Pancreas (tissue), 10 donors: ENCODE data around the gene THSD4. TPM values are rescaled to one million over a fixed set of nuclear protein-coding genes. Genes with fewer than 3 reads are reported as not detected.

Source experiments
- ATAC-seq, 4 donors: fragments of 200-7000 bp; cut with Tn5 transposase; one replicate each; pipeline versions ENCODE4 v1.8.0 to v1.9.1; 2020; ENCODE audit warnings: mild to moderate bottlenecking in 4 of 4, moderate library complexity in 4 of 4
- DNase-seq, 6 donors: peaks; one replicate each; pipeline ENCODE4 v3.0.0-alpha.2; 2020
- FAIRE-seq: peaks from 2 replicates; lab custom pipeline; 2012; peaks lifted over from hg19 to GRCh38; lab: Jason Lieb, UNC
- H3K27ac ChIP-seq, 4 donors: fragments of 200-600 bp; sonication (generic); 1 replicate in 3 of 4; 2 replicates in 1 of 4; pipeline versions ENCODE4 v1.5.0 to v1.8.0; 2020
- H3K27me3 ChIP-seq, 4 donors: fragments of 200-600 bp; one replicate each; pipeline ENCODE4 v1.8.0; 2021
- H3K36me3 ChIP-seq, 3 donors: fragments of 200-600 bp; sonication (generic) in 1 of 3; one replicate each; pipeline versions ENCODE4 v1.5.0 to v1.8.0; 2020 to 2021
- H3K4me1 ChIP-seq, 3 donors: fragments of 200-600 bp; one replicate each; pipeline ENCODE4 v1.8.0; 2021
- H3K4me3 ChIP-seq, 4 donors: fragments of 200-600 bp; sonication (generic) in 2 of 4; one replicate each; pipeline versions ENCODE4 v1.5.0 to v1.8.0; 2020 to 2021
- H3K9me3 ChIP-seq, 4 donors: fragments of 200-600 bp; one replicate each; pipeline ENCODE4 v1.8.0; 2021
- CTCF ChIP-seq, 4 donors: fragments of 200-600 bp; sonication (generic) in 3 of 4; IDR thresholded peaks; one replicate each; pipeline versions ENCODE4 v1.5.0 to v1.8.0; 2021; ENCODE audit warnings: antibody characterized with exemption in 4 of 4
- WGBS, 2 donors: extraction: QIAGEN DNeasy Blood & Tissue Kit; methylation state at CpG; one replicate each; pipeline ENCODE4 v1.1.7; 2013; 5-methylcytosine and 5-hydroxymethylcytosine counted together
- intact Hi-C, 3 donors: fragments of 100-400 bp; cut with DNase I; formaldehyde crosslinking; loops; one replicate each; pipeline versions ENCODE4 v1.11.1 to v1.14.2; 2022
- polyA plus RNA-seq, 2 donors: library from polyadenylated mRNA; stranded (reverse); fragments of 200-250 nt; gene quantifications; one replicate each; pipeline ENCODE4 v1.2.3, GENCODE V29; 2013
- total RNA-seq, 6 donors: library from RNA; stranded (reverse); fragmentation: NEBNext Ultra II Directional in 4 of 6; extraction: Animal tissue kit (Norgen Biotek cat#: 25700) in 4 of 6; gene quantifications; one replicate each; pipeline versions ENCODE4 v1.2.1 to v1.2.4, GENCODE V29; 2021 to 2023
- donor health status: healthy with polysubstance abuse.
- donor health status: DM: no; HTN: no; CAD: no; lungs with moderate emphysema.
- donor health status: DM: no; HTN: no; CAD: no.
- donor health status: control.
- donor health status: control.
- donor health status: Bipolar disorder and iron deficiency.
- donor health status: DM: yes; HTN: yes; CAD: no.
- donor health status: DM: no; HTN: no; CAD: no.
- donor health status: DM: no; HTN: no; CAD: no.
- donor health status: DM: yes; HTN: yes; CAD: no.

Gene THSD4
- total and polyA plus RNA-seq, 8 donors = 6.0 to 17.8 (median 13.3) TPM

- Histone ChIP-seq H3K4me1 (peaks cover 0 to 5% (median 0%) of the 10 kb centered on the region in 3 donors), H3K9me3 (no peaks in the 10 kb centered on the region), H3K36me3 (no peaks in the 10 kb centered on the region), H3K27ac (no peak overlapping the region), H3K27me3 (no peaks in the 10 kb centered on the region), H3K4me3 (no peak overlapping the region)
- TF ChIP-seq CTCF (IDR thresholded peaks at IDR 0.05) = no peak
- FAIRE-seq (no peak), ATAC-seq (no peak), DNase-seq (no peak)
- intact Hi-C loops = no loop called here
Measured at GRCh38 chr15:71754660-71755059, 639.4 kb downstream of the THSD4 start.

- FAIRE-seq = no peak
- Histone ChIP-seq H3K27me3 (no peaks in the 10 kb centered on the region), H3K4me3 (no peak overlapping the region), H3K27ac (no peak overlapping the region), H3K9me3 (no peaks in the 10 kb centered on the region), H3K4me1 (peaks cover 0 to 5% (median 0%) of the 10 kb centered on the region in 3 donors), H3K36me3 (no peaks in the 10 kb centered on the region)
- WGBS, 2 donors = 65 to 73% methylated on average over 4 of the region's 4 CpGs
- ATAC-seq = no peak
- TF ChIP-seq CTCF (IDR thresholded peaks at IDR 0.05) = no peak
- intact Hi-C loops = no loop called here
- no peak for DNase-seq
Measured at GRCh38 chr15:71755092-71755970, 640.1 kb downstream of the THSD4 start.

- H3K4me1 ChIP-seq = peaks cover 0 to 5% (median 0%) of the 10 kb centered on the region in 3 donors
- 88 to 90% methylated on average over 8 of the region's 8 CpGs for WGBS, 2 donors
- no peak for FAIRE-seq
Measured at GRCh38 chr15:71756599-71757352, 641.5 kb downstream of the THSD4 start.

GRCh38 chr15:71757741-71758530 lies 642.7 kb downstream of the THSD4 start:
- Histone ChIP-seq H3K27me3 (no peaks in the 10 kb centered on the region), H3K27ac (no peak overlapping the region), H3K4me3 (no peak overlapping the region), H3K4me1 (peaks cover 0 to 5% (median 0%) of the 10 kb centered on the region in 3 donors), H3K36me3 (no peaks in the 10 kb centered on the region), H3K9me3 (no peaks in the 10 kb centered on the region)
- 74 to 84% methylated on average over 13 of the region's 13 CpGs for WGBS, 2 donors
- no peak for DNase-seq
- intact Hi-C loops = no loop called here
- TF ChIP-seq CTCF (IDR thresholded peaks at IDR 0.05) = no peak
- FAIRE-seq = no peak
- ATAC-seq = no peak

More at GRCh38 chr15:71756599-71757352, 641.5 kb downstream of the THSD4 start:
- Histone ChIP-seq H3K27me3 (no peaks in the 10 kb centered on the region), H3K9me3 (no peaks in the 10 kb centered on the region), H3K27ac (no peak overlapping the region), H3K36me3 (no peaks in the 10 kb centered on the region), H3K4me3 (no peak overlapping the region)
- intact Hi-C loops = no loop called here
- TF ChIP-seq CTCF (IDR thresholded peaks at IDR 0.05) = no peak
- ATAC-seq = no peak
- DNase-seq = no peak
